ENCODE data around the gene CCDC57.
"Not testable (repeated sequence)": the region's sequence is repeated elsewhere in the genome, so short reads cannot be mapped to it uniquely, and the experiment has no call there.

Gene CCDC57

GRCh38 chr17:82212331-82213250, at the start of gene CCDC57:
CCDC57 (minus strand) TSS chr17:82212842; CDS start chr17:82201944, 10,898 bp downstream.
- DNase-seq, result peak in 1 of 2 experiments; percentile 52

GRCh38 chr17:82262344-82262743, 49.7 kb upstream of the CCDC57 start:
- DNase-seq, result no peak

GRCh38 chr17:82259972-82260961, 47.6 kb upstream of the CCDC57 start:
- DNase-seq, result not testable (repeated sequence)

DNA sequence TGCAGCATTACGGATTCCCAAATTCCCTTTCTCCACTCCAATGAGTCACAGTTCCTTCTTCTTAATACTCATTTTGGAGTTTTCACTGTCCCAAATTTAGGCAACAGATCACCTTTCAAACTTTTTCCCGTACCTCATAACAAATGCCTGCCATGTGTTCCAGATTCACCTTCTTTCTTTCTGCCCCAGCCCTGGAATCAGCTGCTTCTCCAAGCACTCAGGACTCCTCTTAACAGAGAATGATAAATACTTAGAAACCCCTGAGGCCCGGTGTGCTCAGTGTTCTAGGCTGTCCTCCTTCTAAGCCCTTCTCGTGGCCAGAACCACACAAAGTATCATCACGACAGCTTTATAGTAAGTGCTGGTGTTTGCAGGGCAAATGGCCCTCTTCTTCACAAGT, 45.9 kb upstream of the CCDC57 start:
- DNase-seq, result no peak

GRCh38 chr17:82257473-82257872, 44.8 kb upstream of the CCDC57 start:
- peak in 1 of 2 experiments; percentile 9 for DNase-seq

DNA sequence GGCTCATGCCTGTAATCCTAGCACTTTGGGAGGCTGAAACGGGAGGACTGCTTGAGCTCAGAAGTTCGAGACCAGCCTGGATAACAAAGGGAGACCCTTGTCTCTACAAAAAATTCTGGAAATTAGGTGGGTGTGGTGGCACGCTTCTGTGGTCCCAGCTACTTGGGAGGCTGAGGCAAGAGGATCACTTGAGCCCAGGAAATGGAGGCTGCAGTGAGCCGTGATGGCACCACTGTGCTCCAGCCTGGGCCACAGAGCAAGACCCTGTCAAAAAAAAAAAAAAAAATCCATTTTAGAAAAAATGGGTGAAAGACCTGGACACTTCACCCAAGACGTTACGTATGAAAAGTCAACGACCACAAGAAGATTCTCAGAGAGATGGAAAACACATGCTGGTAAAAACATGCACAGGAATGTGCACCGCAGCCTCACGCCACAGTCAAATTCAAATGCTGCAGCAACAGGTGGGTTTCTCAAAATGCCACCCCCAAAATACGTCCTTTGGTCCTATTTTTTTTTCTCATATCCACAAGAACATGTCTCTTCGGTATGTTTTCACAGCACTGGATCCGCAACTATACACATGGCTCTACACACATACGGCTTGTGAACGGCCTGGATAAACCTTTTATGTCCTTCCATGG, 43.7 kb upstream of the CCDC57 start:
- DNase-seq, result no peak

- no peak for DNase-seq
Observed at GRCh38 chr17:82255402-82255972, 42.8 kb upstream of the CCDC57 start.

- DNase-seq, result not testable (repeated sequence)
Observed at GRCh38 chr17:82254746-82255145, 42.1 kb upstream of the CCDC57 start.

DNA sequence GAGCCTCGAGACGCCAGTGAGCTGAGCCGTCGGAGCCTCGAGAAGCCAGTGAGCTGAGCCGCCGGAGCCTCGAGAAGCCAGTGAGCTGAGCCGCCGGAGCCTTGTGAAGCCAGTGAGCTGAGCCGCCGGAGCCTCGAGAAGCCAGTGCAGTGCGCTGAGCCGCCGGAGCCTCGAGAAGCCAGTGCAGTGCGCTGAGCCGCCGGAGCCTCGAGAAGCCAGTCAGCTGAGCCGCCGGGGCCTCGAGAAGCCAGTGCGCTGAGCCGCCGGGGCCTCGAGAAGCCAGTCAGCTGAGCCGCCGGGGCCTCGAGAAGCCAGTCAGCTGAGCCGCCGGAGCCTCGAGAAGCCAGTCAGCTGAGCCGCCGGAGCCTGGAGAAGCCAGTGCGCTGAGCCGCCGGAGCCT, 41.5 kb upstream of the CCDC57 start:
- DNase-seq, result not testable (repeated sequence)

DNA sequence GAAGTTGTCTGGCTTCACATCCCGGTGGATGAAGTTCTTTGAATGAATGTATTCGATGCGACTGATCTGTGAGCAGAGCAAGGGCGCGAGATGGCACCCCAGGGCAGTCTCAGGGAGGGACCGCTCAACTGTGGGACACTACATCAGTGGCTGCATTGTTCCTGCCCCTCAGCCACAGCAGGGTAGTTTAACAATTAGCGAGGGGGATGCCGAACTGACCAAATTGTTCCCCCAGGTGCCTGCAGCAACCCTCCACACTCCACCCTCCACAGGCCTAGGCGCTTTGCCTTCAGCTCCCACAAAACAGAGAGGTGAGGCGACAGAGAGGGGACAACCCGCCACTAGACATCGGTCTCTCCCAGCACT, 40.5 kb upstream of the CCDC57 start:
- DNase-seq, result no peak

GRCh38 chr17:82252511-82253178, 40.0 kb upstream of the CCDC57 start:
- DNase-seq, result no peak

- DNase-seq, result no peak
Observed at GRCh38 chr17:82250868-82251500, 38.3 kb upstream of the CCDC57 start.

DNA sequence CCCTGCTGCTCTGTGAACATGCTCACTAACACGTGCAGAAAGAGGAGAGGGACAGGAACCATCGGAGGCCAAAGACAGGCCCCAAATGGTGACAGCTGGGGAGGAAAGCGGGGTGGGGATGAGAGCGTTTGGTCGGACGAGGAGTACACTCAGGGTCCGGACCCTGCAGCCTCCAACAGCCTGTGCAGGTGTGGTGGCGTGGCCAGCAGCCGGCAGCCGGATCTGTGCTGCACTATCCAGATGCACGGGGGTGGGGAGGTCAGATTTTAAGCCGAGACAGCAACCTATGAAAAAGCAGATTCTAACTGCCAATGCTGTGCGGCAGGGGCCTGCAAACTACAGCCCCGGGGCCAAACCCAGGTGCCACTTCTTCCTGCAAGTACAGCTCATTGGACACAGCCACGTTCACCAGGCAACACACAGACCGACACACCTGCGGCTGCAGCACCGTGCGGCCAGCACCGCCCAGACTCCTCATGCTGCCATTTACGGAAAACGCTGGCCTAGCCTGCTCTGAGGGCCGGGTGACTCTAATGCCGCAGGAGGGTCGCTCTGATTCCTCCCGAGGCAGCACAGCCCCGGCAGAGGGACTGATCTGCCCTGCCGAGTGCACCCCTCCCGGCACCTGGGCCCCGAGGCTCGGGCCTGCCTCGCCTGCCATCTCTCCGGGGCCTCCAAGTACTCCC, 37.4 kb upstream of the CCDC57 start:
- DNase-seq, result no peak

- DNase-seq, result no peak
Observed at GRCh38 chr17:82248815-82249674, 36.4 kb upstream of the CCDC57 start.

GRCh38 chr17:82247856-82248671, 35.4 kb upstream of the CCDC57 start:
- DNase-seq, result no peak

- no peak for DNase-seq
Observed at GRCh38 chr17:82247182-82247823, 34.7 kb upstream of the CCDC57 start.

GRCh38 chr17:82246365-82247181, 33.9 kb upstream of the CCDC57 start:
- DNase-seq, result no peak

DNA sequence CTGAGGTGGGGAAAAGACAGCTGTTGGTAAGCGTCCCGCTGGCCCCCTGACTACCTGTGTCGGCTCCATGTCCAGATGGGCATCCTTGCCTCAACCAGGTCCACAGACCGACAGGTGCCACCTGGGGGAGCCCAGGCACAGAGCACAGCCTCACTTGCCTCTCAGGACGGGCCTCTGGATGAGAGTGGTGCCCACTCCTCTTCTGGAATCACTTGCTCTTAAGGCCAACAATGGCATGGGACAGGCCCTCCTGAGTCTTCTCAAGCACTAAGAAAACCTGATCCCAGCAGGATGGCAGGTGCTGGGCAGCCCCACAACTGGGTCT, 33.4 kb upstream of the CCDC57 start:
- no peak for DNase-seq

All from NCI-H524 (cell line).